Right renal pelvis (tissue), 4 donors: ENCODE data around the gene FUT8. TPM values are rescaled to one million over a fixed set of nuclear protein-coding genes. Genes with fewer than 3 reads are reported as not detected.
A peak's percentile ranks its signal among the peaks of the same experiment; 100 is the strongest.

Source experiments
- DNase-seq, 4 donors: peaks; one replicate each; pipeline ENCODE4 v3.0.0-alpha.2; 2013; ENCODE audit warnings: low read depth in 4 of 4, low spot score in 3 of 4, missing footprints in 1 of 4
- polyA plus RNA-seq, 4 donors: library from polyadenylated mRNA; unstranded; fragments of 120-200 nt; gene quantifications; one replicate each; pipeline ENCODE4 v1.2.1, GENCODE V29; 2013; ENCODE audit not compliant: insufficient read length in 4 of 4

FUT8 gene
- 10 to 100 TPM; 15.9 to 22.9 (median 20.9) TPM for polyA plus RNA-seq

DNA sequence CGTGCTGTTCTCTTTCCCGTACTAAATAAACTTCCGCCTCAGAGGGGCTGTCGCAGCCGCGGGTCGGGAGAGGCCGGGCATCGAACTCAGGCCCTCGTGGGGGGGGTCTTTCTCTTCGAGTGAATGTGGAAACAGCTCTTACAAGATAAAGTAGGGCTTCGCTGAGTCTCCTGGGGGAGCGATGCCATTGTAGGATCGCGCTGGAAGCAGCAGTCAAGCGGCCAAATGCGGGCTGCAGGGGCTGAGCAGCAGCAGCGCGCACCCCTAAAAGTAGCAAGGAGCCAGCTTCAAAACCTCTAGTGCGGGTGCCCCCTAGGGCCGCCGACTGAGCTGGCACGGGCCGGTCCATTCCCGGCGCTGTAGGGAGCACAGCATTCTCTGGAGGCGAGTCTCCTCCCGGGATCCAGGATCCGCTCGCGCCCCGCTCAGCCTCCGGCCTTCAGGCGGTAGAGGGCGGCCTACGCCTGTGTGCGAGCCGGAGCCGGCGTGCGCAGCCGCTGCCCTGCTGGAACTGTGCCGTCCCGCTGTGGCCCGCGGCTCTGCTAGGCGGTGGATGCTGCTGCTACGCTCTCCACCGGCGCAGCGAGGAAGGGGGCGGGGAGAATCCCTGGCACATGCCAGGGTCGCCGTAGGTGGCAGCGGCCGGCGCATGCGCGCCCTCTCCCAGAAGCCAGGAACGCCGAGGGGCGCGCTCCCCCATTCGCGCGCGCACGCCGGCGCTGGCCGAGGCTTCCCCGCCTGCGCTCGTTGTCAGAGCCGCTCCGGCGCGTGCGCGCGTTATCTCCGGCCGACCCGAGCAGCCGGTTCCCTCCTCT lies at the start of gene FUT8:
TSS of gene FUT8 (plus strand) at position 699 of the 815 bp plus-strand sequence. CDS start 148,834 bp downstream, outside the sequence.
- DNase-seq, result peak; percentile 80 to 91 (median 82)

DNA sequence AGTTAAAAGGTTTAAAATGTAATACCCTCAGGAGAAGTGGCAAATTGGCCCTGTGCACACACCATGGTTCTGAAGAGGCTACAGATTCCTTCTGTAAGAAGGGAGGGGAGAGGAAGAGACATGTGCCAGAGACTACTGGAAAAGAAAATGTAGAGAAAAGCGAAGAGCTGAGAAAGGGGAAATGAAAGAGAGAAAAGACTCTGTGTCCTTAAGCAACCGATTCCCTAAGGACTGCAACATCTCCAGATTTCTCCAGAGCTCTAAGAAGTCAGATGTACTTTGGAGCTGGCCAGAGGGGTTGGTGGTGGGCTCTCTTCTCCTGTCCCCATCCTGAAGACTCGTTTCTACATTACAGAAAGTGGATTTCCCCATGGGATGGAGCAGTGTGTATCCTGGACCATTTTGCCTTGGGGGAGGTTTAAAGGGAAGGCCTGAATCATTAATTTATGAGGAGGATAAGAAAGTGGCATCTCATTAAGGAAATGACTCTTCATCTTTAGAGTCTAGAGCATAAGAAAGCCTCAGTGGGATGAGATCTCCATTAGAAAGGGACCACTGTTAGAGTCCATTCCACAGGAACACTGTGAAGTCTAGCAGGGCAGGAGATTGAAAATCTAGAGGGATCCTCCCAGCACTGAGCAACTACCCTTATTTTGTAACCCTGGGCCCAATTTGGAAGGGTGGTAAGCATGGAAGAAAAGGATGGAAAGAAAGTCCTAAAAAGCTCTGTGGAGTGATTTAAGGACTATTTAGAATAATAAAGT lies 45.5 kb upstream of the FUT8 start:
- no peak for DNase-seq

DNA sequence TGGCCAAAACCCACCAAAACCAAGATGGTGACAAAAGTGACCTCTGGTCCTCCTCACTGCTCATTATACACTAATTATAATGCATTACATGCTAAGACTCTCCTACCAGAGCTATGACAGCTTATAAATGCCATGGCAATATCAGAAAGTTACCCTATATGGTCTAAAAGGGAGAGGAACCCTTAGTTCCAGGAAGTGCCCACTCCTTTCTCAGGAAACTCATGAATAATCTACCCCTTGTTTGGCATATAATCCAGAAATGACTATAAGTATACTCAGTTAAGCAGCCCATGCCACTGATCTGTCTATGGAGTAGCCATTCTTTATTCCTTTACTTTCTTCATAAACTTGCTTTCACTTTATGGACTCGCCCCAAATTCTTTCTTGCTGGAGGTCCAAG lies 43.0 kb upstream of the FUT8 start:
- DNase-seq, result no peak

DNA sequence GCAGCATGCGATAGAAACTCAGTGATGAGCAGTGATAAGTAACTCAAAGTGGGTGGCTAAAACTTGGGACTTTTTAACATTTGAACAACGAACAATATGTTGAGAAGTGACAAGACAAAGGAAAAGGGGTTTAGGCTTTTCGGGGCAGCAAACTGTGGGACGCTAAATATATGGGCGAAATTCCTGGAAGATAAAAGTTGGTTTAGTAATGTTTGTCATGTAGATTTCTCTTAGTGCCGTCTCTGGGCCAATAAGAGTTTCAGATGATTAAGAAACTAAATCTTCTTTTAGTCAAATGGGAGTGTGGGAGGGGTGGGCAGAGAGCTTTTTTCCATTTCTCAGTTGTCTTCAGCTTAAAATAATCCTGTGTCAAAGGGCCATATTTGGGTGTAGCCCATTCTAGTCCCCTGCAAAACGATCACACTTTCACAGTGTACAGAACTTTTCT lies 41.7 kb upstream of the FUT8 start:
- DNase-seq, result no peak

DNA sequence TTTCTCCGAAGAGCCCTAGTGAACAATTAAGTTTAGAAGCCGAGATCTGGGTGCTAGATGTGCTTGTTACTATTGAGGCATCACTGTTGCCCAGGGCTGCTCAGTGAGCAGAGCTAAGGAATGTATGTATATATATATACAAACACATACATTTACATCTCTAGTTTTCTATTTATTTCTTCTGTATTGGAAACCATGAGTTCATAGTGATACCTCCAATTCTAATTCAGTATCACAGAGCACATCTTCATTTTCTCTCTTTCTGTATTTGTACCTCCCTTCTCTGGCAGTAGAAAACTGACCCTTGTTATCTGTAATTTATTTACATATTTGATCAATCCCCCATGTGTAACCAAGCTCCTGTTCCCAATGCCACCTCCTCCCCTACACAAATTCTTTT lies 40.7 kb upstream of the FUT8 start:
- no peak for DNase-seq

DNA sequence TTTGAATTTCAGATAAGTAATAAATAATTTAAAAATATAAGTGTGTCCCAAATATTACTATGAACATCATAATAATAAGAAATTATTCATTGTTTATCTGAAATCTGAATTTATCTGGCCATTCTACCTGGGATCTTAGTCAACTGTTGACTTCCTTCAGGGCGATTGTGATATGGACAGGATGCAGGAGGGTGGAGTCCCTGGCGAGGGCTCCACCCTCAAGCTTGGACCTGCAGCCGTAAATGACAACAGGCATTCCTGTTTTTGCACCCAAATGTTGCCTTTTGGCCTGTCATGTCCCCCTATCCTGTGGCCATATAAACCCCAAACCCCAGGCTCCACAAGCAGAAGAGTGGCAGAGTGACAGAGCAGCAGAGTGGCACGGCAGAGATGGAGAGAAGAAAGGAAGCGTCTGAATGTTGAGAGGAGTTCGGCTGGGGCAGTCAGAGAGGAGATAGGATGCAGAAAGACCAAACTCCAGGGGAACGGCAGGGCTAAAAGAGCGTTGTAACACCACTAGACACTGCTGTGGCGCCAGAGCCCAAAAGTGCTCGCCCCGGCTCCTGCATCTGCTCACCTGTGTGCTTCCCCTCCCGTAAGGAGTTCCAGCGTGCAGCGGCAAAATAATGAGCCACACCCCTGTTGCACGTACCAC lies 39.4 kb upstream of the FUT8 start:
- DNase-seq, result no peak

DNA sequence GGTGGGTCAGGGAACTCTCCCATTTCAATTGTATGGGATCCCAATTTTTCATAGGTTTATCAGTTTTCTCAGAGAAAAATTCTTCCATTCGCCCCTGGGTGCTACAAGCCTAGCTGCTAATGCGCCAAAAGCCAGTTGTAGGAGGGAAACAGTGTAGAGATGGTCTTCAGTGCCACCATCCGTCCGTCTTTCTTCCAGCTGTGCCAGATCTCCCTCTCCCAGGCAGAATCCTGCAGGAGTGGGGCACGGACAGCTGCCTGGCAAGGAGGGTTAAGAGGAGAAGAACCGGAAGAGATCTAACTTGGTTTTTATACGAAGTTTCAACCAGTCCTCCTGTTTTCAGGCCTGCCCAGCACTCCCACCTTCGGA lies 38.9 kb upstream of the FUT8 start:
- DNase-seq, result no peak

DNA sequence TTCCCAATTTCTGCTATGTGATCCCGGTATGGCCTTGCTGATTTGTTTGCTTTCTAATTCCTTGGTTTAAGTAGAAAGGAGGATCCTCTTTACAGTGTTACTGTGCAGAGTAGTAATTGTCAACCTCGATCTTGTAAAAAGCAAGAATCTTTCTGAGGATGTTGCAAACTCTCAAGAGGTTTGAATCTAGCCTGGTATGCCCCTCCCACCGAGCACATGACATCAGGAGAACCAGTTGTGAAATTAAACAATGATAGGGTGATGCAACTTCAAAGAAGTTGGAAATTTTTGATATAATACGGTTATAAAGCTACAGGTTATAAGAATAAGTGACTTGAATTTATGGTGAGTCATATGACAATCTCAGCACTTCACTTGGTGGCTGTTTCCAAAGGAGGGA lies 35.0 kb upstream of the FUT8 start:
- no peak for DNase-seq

DNA sequence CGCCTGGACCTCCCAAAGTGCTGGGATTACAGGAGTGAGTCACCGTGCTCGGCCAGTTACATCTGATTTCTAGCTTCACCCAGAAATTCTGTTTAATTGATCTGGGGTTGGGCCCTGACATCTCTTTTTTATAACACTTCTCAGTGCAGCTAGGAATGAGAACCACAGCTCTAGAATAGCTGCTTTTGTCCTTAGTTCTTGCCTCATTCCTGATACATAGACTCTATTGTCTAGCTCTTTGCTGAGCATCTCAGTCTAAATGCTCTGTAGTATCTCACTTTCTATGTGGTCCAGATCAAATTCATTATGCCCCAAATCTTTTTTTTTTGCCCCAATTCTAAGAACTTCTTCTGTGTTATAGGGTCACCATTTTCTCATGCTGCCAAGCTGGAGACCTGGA lies 29.9 kb upstream of the FUT8 start:
- no peak for DNase-seq

DNA sequence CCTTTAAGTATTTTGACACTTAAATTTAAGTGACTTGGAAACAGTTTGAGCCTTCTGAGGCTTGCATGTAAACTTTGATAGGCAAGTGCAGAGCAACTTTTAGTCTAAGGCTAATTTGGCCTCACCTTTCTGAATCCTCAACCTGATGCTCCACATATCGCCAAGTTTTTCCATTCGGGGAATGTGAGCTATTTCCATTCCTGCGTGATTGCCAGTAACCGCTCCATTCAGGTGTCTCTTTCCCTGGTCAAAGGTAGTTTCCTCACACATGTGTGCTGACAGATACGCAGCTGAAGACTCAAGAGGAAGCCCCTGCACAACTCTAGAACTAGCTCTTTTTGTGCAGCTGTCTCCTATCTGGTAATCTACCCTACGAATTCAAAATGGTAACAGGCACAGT lies 25.4 kb upstream of the FUT8 start:
- DNase-seq, result no peak

DNA sequence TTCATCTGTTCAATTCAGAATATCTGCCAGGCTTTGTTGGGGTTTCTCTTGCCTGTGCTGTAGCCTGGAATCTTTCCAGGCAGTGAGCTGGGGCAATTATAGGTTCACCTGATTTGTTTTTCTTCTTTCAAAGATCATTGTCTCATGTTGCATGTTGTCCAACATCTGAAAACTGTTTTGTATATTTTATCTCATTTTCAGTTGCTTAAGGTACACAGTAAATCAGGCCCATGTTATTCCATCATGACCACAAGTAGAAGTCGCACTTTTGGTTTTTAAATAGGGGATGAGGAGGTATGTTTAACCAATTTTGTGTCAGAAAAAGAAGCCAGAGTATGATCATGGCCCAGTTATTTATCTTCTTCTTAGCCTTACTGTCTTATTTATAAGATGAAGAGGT lies 24.9 kb upstream of the FUT8 start:
- DNase-seq, result no peak

DNA sequence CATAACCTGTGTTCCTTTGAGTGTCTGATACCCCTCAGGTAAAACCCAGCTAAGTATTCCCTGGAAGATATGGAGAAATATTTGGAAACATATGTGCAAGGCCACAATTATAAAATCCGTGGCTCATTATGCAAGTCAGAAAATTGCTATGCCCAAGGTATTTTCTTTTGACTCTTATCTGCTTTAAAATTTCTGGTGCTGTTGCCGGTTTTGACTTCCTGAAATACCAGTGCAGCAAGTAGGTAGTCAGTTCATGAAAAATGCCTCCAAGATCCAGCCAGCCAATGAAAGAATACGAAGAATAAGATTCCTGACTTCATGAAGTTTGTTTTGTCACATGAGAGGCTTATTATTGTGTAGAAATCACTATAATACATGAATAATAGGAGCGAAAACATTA lies 20.2 kb upstream of the FUT8 start:
- no peak for DNase-seq

DNA sequence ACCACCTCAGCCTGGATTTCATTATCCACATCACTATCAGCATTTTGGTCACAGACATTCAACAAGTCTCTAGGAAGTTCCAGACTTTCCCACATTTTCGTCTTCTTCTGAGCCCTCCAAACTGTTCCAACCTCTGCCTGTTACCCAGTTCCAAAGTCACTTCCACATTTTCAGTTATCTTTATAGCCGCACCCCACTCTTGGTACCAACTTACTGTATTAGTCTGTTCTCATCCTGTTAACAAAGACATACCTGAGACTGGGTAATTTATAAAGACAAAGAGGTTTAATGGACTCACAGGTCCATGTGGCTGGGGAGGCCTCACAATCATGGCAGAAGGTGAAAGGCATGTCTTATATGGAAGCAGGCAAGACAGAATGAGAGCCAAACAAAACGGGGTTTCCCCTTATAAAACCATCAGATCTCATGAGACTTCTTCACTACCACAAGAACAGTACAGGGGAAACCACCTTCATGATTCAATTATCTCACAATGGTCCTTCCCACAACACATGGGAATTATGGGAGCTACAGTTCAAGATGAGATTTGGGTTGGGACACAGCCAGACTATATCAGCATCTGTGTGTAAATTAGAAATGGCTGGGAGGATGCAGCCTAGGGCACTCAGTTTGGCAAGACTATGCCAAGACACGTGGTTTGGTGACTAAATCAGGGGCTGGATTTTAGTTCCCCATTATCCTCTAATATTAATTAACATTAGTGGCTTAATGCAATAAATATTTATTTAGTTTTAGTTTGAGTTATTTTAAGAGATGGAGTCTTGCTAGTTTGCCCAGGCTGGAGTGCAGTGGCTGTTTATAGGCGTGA lies 16.2 kb upstream of the FUT8 start:
- no peak for DNase-seq

DNA sequence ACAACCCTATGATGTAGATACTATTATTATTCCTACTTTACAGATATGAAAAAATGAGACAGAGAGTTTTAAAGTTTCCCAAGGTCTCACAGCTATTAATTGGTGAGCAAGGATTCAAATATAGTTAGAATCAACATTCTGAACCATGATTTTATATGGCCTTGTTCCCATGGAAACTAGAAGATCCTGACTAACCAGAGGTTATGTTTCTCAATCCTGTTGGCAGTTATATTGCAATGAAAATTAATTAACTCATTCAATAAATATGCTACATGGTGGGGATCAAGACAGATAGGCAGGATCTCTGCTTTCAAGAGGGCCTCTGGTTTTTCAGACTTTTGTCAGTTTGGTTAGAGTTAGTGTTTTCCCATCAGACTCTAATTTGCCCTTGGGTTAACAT lies 9.3 kb upstream of the FUT8 start:
- no peak for DNase-seq

DNA sequence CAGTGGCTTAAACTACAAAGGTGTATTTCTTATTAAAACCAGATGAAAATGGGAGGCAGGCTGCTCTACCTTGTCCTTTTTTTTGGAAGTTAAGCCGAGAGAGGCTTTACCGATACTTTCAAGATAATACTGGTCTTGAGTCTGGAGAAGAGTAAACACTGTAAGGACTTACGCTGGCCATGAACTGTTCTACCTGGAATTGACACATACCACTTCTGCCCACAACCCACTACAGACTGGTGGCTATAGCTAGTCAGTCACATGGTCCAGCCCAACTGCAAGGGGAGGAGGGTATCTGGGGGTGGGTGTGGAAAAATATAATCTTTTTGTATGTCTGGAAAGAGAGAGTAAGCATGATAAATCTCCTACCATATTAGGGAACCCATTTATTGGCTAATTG lies 4.4 kb upstream of the FUT8 start:
- DNase-seq, result no peak

DNA sequence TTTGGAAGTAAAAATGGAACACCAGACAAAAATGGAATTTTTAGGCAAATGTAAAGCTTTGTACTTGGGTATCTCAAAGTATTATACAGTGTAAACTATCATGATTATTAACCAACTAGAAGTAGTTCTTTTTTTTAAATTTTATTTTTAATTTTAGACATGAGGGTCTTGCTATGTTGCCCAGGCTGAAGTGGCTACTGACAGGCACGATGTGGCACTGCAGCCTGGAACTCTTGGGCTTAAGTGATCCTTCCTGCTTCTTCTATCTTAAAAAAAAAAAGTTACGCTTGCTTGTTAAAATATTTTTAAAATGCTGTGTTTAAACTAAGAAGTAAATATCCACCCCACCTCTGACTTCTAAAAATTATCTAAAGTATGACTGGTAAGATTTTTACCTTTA lies 1.9 kb upstream of the FUT8 start:
- DNase-seq, result no peak

DNA sequence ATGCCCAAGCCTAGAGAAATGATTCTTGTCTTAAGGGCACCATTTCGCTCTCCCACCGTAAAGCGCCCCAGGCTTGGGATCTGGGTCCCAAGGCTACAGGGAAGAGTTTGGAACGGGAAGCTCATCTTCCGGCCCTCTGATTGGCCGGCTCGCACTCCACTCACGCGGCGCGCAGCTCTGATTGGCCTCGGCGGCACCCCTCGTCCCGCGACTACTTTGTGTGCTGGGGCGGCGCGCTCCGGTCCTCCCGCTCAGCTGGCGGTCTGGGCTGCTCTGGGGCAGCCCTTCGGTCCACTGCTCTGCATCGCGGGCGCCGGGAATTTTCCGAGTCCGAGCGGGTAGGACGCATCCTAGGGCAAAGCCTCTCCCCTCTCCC lies 886 bp upstream of the FUT8 start:
- peak; percentile 72 to 85 (median 78) for DNase-seq

DNA sequence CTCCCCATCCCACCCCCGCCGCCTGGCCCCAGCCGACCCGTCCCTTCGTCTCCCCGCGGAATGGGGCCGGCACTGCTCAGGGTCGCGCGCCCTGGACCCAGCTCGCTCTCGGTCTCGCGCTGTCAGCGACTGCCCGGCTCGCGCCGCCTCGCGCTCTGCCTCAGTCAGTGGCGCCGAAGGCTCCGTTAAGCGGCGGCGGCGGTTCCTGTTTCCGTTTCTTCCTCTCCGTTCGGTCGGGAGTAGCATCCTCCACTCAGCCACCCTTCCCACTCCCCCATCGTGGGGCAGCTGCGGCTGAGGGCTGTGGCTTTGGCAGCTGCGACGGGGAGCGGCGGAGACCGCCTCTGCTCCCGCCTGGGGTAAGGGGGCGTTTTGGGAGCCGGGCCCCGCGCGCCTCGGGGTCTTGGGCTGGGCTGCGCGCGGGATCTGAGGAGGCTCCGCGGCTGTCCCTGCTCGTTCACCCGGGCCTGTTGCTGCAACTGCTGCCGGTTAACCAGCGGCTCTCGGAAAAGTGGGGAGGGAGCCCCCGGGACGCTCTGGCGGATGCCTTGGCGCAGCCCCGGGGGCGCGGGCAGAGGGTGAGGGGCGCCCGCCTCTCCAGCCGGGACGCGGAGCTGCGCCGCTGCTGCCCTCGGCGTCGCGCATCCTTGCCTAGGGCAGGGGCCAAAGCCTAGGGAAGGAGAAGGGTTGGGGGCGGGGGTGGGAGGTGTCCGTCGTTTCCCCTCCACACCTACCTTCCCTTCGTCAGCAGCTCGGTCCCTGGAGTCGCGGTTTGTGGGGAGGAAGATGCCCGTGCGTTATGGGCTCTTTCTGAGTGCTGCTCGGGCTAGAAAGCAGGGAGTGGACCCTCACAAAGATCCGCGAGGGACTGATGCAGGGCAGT lies 567 bp downstream of the FUT8 start:
- DNase-seq, result peak in 3 of 4 donors; percentile 31 to 56 (median 36)

DNA sequence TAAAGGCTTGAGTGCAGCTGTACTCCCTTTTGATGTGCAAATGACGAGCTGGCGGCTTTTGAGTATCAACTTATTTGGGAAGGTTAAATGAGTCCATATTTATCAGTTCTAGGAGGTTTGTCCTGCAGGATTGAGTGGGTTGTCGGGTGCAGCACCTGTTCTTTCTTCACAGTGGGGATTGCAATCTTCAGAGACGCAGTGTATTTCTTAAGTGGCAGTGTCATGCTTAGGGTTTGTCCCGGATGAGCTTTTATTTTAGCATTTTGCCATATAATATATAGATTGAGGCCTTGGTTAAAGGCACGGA lies 1.2 kb downstream of the FUT8 start:
- DNase-seq, result no peak
